Measurements from ENCODE around the gene HOXC9.

GRCh38 chr12:53980802-53981496 lies 19.0 kb upstream of the HOXC9 start:
- TF ChIP-seq CTCF (IDR thresholded peaks at IDR 0.05 in 8 of 11, conservative IDR thresholded peaks at IDR 0.05 in 3 of 11): no peak
- TF ChIP-seq POLR2A (IDR thresholded peaks at IDR 0.05): no peak
- TF ChIP-seq POLR2AphosphoS5 (IDR thresholded peaks at IDR 0.05): no peak
